Adrenal gland (tissue), 12 donors: ENCODE results near the gene PACRG. TPM values are rescaled to one million over a fixed set of nuclear protein-coding genes. Genes with fewer than 3 reads are reported as not detected.
A peak's percentile ranks its signal among the peaks of the same experiment; 100 is the strongest.

ENCODE experiments used
- DNase-seq, 7 donors: peaks; one replicate each; pipeline ENCODE4 v3.0.0-alpha.2; 2019 to 2020
- H3K27ac ChIP-seq, 5 donors: fragments of 200-600 bp; sonication (generic) in 4 of 5; 1 replicate in 3 of 5; 2 replicates in 2 of 5; pipeline versions ENCODE4 v1.5.1 to v1.8.0; 2016 to 2020; ENCODE audit warnings: mild to moderate bottlenecking in 1 of 5
- H3K27me3 ChIP-seq: fragments of 200-600 bp; 2 replicates; pipeline ENCODE4 v1.8.0; 2021
- H3K36me3 ChIP-seq, 2 donors: fragments of 200-600 bp; replicated peaks in 1 of 2; 1 replicate in 1 of 2; 2 replicates in 1 of 2; pipeline versions ENCODE4 v1.5.1 to v1.8.0; 2018 to 2022
- H3K4me1 ChIP-seq, 2 donors: fragments of 200-600 bp; replicated peaks in 1 of 2; 1 replicate in 1 of 2; 2 replicates in 1 of 2; pipeline versions ENCODE4 v1.5.1 to v1.8.0; 2018 to 2021
- H3K4me3 ChIP-seq, 4 donors: fragments of 200-600 bp; sonication (generic) in 3 of 4; one replicate each; pipeline ENCODE4 v1.5.1; 2016 to 2018
- H3K9me3 ChIP-seq, 3 donors: fragments of 200-600 bp; sonication (generic) in 1 of 3; replicated peaks in 1 of 3; 1 replicate in 2 of 3; 2 replicates in 1 of 3; pipeline versions ENCODE4 v1.5.1 to v1.8.0; 2016 to 2021
- POLR2A ChIP-seq, 2 donors: fragments of 450-650 bp; IDR thresholded peaks; one replicate each; pipeline ENCODE4 v1.6.1; 2017; ENCODE audit warnings: antibody characterized with exemption in 2 of 2, mild to moderate bottlenecking in 2 of 2, moderate library complexity in 1 of 2
- WGBS, 4 donors: extraction: QIAGEN DNeasy Blood & Tissue Kit in 2 of 4; methylation state at CpG; one replicate each; pipeline versions ENCODE4 v1.1.5 to v1.1.7; 2013 to 2017; 5-methylcytosine and 5-hydroxymethylcytosine counted together
- intact Hi-C, 2 donors: fragments of 100-400 bp; cut with DNase I; formaldehyde crosslinking; loops; one replicate each; pipeline versions ENCODE4 v1.14.1 to v1.15.0; 2022 to 2023
- polyA plus RNA-seq, 3 donors: library from polyadenylated mRNA; stranded (reverse); fragments of 200-250 nt in 2 of 3; fragments of 350-450 nt in 1 of 3; fragmentation: Illumina TruSeq in 1 of 3; extraction: RNeasy Lipid Tissue Mini Kit (QIAGEN cat#74804) in 1 of 3; gene quantifications; one replicate each; pipeline ENCODE4 v1.2.3, GENCODE V29; 2013 to 2014
- total RNA-seq, 9 donors: library from RNA; depleted of rRNA in 4 of 9; stranded (reverse); fragments of >200 nt in 4 of 9; fragments of 120-200 nt in 1 of 9; fragmentation: NEBNext Ultra II Directional in 1 of 9; extraction: Animal tissue kit (Norgen Biotek cat#: 25700) in 1 of 9; gene quantifications; one replicate each; pipeline versions ENCODE4 v1.1.0 to v1.2.4, GENCODE V29; 2013 to 2023
- TF ChIP-seq, protein P1 (sequence below), 6 experiments: fragments of 450-650 bp in 4 of 6; fragments of 200-600 bp in 2 of 6; sonication (generic) in 1 of 6; IDR thresholded peaks; 1 replicate in 5 of 6; 2 replicates in 1 of 6; pipeline versions ENCODE4 v1.5.1 to v1.8.0; 2016 to 2021; ENCODE audit warnings: antibody characterized with exemption in 6 of 6, mild to moderate bottlenecking in 2 of 6, moderate library complexity in 1 of 6
- donor health status: healthy with polysubstance abuse.
- donor health status: Bipolar disorder and iron deficiency.
- donor health status: DM: yes; HTN: yes; CAD: no.
- donor health status: DM: no; HTN: no; CAD: no.
- donor health status: DM: no; HTN: no; CAD: no.
- donor health status: DM: yes; HTN: yes; CAD: no.

PACRG gene
- total and polyA plus RNA-seq, 12 donors = 0.18 to 6.1 (median 1.4) TPM

DNA sequence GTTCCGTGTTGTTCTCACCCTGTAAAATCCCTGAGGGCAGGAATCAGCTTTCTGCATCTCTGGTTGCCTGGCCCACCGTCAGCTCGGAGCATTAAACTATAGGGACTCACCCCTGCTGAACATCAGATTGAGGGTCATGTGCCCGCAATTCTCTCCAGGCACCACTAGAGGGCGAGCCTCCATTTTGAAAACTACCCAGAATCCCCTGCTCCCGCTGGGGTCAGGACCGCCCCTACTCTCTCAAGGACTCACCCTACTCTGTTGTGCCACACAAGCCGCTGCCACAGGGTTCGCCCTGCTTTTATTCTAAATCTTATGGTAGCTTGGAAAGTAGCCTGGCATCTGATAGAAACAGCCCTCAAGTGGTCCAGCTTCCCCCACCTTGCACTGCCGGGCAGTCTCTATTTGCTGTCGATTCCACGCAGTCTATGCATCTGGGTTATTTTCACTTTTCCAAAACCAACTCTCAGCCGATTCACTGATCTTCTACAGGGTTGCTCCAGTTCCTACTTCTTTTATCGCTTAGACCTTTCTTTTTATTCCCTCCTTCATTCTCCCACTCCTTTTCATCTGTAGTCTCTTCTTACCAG lies 442.6 kb downstream of the PACRG start:
- intact Hi-C loops = no loop called here
- TF ChIP-seq POLR2A (IDR thresholded peaks at IDR 0.05) = no peak
- TF ChIP-seq, protein P1, sequence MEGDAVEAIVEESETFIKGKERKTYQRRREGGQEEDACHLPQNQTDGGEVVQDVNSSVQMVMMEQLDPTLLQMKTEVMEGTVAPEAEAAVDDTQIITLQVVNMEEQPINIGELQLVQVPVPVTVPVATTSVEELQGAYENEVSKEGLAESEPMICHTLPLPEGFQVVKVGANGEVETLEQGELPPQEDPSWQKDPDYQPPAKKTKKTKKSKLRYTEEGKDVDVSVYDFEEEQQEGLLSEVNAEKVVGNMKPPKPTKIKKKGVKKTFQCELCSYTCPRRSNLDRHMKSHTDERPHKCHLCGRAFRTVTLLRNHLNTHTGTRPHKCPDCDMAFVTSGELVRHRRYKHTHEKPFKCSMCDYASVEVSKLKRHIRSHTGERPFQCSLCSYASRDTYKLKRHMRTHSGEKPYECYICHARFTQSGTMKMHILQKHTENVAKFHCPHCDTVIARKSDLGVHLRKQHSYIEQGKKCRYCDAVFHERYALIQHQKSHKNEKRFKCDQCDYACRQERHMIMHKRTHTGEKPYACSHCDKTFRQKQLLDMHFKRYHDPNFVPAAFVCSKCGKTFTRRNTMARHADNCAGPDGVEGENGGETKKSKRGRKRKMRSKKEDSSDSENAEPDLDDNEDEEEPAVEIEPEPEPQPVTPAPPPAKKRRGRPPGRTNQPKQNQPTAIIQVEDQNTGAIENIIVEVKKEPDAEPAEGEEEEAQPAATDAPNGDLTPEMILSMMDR (IDR thresholded peaks at IDR 0.05) = peak in 5 of 6 experiments; percentile 26 to 57 (median 49)
- Histone ChIP-seq H3K9me3 (no peaks in the 10 kb centered on the region), H3K27ac (no peak overlapping the region), H3K36me3 (no peaks in the 10 kb centered on the region), H3K4me3 (no peak overlapping the region), H3K4me1 (no peaks in the 10 kb centered on the region), H3K27me3 (no peaks in the 10 kb centered on the region)
- no peak for DNase-seq
- WGBS, 4 donors = 83 to 95% (median 88%) methylated on average over 13 to 14 of the region's 14 CpGs

GRCh38 chr6:163173741-163174140 lies 446.0 kb downstream of the PACRG start:
- intact Hi-C loops = no loop called here
- H3K9me3 ChIP-seq = no peaks in the 10 kb centered on the region
- 81 to 93% (median 87%) methylated on average over 6 of the region's 6 CpGs for WGBS, 4 donors
- H3K4me1 ChIP-seq = no peaks in the 10 kb centered on the region
- no peak for DNase-seq
- TF ChIP-seq POLR2A (IDR thresholded peaks at IDR 0.05) = no peak
- TF ChIP-seq, protein P1 (IDR thresholded peaks at IDR 0.05) = no peak
- H3K36me3 ChIP-seq = no peaks in the 10 kb centered on the region
- H3K27me3 ChIP-seq = no peaks in the 10 kb centered on the region
- no peak overlapping the region for H3K4me3 ChIP-seq
- H3K27ac ChIP-seq = no peak overlapping the region

DNA sequence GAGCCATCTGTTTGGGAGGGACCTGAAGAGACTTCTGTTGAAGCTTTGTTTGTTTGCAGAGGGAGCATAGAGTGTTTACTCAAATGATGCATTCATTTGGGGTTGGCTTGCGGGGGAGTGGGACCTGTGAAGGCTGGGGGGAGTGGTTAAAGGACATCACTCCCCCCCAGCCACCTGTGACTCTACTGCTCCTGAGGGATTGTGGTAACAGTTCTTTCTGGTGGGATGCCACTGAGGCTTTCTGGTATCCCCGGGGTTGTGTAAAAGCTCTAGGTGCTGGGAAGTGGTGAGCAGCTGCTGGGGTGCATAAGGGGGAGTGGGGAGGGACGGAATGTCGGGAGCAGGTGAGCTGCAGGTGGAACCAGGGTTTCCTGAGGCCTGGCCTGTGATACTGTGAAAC lies 447.5 kb downstream of the PACRG start:
- WGBS, 4 donors = 71 to 74% (median 72%) methylated on average over 3 to 4 of the region's 4 CpGs
- intact Hi-C loops = no loop called here
- H3K4me1 ChIP-seq = no peaks in the 10 kb centered on the region
- no peak overlapping the region for H3K4me3 ChIP-seq
- H3K36me3 ChIP-seq = no peaks in the 10 kb centered on the region
- H3K27me3 ChIP-seq = no peaks in the 10 kb centered on the region
- no peak for DNase-seq
- H3K27ac ChIP-seq = no peak overlapping the region
- TF ChIP-seq, protein P1 (IDR thresholded peaks at IDR 0.05) = no peak
- TF ChIP-seq POLR2A (IDR thresholded peaks at IDR 0.05) = no peak
- H3K9me3 ChIP-seq = no peaks in the 10 kb centered on the region

DNA sequence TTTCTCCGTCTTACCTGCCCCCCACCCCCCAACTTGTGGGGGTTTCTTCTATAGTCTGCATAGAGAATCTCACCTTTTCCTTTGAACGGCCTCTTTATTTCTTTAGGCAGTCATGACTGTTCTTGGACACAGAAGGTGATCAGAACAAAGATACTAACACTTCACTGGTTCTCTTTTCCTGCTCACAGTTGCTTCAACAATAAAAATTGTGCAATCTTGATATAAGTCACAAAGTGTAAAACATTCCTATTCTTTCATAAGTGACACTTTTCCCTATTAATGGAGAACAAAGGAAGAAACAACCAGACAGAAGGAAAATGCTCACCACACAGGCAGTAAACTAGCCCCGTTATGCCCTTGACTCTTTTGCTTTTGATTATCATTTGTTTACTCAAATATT lies 448.3 kb downstream of the PACRG start:
- H3K4me3 ChIP-seq = no peak overlapping the region
- TF ChIP-seq, protein P1 (IDR thresholded peaks at IDR 0.05) = no peak
- TF ChIP-seq POLR2A (IDR thresholded peaks at IDR 0.05) = no peak
- DNase-seq = no peak
- no peaks in the 10 kb centered on the region for H3K36me3 ChIP-seq
- H3K4me1 ChIP-seq = no peaks in the 10 kb centered on the region
- no peak overlapping the region for H3K27ac ChIP-seq
- 83 to 89% (median 86%) methylated on average over 3 of the region's 3 CpGs for WGBS, 4 donors
- H3K9me3 ChIP-seq = no peaks in the 10 kb centered on the region
- intact Hi-C loops = no loop called here
- no peaks in the 10 kb centered on the region for H3K27me3 ChIP-seq
